HG03457 (cell line): ENCODE data around the gene TF.

Experiments used
- ATAC-seq: cut with Tn5 transposase; IDR thresholded peaks from one replicate; pipeline ENCODE4 v1.9.1; 2021; ENCODE audit warnings: moderate number of reproducible peaks; ENCODE audit not compliant: unreplicated experiment

Gene TF

GRCh38 chr3:133805384-133805701, 59.1 kb downstream of the TF start:
- ATAC-seq = no peak

- peak; percentile 96 for ATAC-seq
Observed at GRCh38 chr3:133805702-133806475, 59.7 kb downstream of the TF start, which contains the start of gene SRPRB. Gene SRPRB (plus strand): TSS chr3:133805815. CDS start chr3:133805849, 34 bp downstream.

DNA sequence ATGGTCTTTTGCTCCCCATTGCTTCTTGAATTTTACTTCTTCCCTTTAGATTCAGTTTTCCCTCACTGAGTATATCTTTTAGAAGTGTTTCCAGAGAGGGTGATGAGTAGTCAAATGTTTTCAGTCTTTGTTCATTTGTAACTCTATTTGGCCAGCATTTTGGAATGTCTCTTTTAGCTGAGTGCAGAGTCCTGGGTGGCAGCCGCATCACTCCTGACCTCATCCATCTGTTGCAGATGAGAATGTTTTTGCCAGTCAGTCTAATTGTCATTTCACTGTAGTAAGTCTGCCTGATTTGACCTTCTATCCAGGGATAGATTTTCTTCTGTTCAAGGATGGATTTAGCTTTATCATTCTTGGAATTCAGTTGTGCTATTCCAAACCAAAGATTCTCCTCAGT, 66.7 kb downstream of the TF start:
- no peak for ATAC-seq

DNA sequence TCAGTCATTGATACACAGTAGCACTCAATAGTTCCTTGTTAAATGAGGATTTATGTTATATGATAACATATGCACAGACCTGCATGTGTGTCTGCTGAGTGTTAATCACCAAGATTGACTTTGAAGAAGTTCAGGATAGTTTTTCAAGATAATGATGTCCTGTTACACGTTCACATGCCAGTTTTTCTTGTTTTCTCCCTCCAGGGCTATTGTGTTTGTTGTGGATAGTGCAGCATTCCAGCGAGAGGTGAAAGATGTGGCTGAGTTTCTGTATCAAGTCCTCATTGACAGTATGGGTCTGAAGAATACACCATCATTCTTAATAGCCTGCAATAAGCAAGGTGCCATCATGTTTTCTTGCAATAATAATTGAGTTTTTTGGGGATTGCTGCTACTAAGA, 69.2 kb downstream of the TF start:
- ATAC-seq = no peak

DNA sequence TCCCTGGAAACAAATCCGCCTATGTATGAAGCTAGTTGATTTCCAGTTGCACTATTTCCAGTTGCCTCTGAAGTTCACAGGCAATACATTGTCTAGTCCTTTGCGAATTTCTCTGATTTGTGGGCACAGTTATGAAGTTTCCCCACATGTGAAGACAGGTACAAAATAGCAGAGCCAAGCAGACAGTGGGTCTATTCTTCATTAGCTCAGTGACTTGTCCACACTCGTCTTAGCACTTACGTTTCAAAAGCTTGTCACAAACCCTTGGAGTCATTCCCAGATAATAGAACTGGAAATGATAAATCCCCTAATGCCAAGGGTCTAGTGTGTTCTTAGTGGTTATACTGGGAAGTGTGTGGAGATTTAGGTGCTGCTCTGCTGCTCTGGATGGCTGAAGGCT, 73.9 kb downstream of the TF start:
- ATAC-seq = no peak

DNA sequence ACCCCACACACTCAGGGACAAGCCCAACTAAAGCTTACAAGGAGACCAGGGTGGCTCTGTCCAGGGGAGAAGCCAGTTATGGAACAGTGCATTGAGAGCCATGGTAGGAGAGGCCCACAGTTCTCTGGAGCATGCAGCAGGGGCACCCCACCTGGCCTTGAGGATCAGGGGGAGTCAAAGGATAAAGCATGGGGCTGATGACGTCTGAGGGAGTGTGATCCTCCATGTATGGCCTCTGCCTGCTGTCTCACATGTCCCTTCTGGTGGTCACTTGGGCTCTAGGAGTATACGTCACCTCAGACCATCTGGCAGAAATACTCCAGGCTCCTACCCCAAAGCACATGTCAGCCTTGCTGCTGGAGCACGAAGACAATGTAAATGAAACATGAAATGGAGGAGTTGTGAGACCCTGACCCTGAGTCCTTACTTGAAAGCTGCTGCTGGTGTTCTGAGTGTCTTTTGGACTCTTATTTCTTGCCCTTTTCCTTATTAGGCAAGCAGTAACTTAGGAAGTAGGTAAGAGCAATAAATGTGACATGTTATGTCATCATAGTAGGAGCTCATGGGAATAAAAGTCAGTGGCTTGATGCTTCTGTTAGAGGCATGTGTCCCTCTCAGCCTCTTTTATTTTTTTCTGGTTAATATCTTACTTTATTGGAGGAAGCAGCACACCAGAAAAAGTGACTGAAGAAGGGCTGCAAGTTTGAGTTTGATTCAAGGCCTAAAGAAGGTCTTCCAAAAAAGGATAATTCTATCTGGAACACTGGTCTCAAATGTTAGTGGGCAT, 74.9 kb downstream of the TF start:
- ATAC-seq = no peak

- no peak for ATAC-seq
Observed at GRCh38 chr3:133821767-133822638, 75.8 kb downstream of the TF start.

DNA sequence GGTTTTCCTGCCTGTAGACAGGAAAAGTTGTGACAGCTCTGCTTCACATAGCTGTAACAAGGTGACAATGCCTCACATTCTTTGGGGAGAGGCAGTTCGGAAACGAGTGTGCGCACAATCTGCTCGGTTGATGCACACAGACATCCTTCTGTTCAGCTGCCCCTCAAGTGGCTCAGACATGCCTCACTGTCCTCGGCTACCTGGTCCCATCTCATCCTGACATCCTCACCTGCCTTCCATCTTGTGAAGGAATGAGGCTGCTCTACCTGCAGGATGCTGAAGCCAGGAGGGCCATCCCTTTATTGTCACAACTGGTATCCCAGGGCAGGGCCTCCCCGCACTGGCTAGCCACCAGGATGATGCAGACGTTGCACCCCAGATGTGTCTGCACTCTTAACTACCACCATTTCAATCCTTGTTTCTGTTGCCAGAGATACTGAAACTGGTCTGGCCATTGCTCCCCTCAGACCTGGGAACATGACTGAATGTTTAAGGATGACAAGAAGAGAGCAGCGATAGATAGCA, 78.8 kb downstream of the TF start:
- ATAC-seq = no peak

GRCh38 chr3:133825969-133826727, 80.0 kb downstream of the TF start:
- no peak for ATAC-seq

DNA sequence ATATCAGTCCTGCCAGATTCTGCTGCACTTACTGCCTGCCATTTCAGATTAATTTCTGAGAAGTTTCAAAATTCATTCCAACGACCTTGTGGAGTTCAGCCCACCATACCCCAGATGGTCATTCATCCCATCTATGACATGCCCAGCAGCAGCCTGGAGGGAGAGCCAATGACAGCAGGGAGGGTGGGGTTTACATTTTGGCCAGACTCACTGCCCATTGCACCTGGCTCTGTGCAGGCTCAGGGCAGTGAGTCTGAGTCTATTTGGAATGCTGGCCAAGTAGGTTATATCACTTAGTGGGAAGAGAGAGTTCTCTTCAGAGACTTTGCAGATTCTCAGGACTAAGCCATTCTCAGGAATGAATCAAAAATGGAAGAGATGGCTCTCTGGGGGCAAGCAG, 80.9 kb downstream of the TF start:
- ATAC-seq = no peak

GRCh38 chr3:133827684-133828083, 81.5 kb downstream of the TF start:
- ATAC-seq = no peak

DNA sequence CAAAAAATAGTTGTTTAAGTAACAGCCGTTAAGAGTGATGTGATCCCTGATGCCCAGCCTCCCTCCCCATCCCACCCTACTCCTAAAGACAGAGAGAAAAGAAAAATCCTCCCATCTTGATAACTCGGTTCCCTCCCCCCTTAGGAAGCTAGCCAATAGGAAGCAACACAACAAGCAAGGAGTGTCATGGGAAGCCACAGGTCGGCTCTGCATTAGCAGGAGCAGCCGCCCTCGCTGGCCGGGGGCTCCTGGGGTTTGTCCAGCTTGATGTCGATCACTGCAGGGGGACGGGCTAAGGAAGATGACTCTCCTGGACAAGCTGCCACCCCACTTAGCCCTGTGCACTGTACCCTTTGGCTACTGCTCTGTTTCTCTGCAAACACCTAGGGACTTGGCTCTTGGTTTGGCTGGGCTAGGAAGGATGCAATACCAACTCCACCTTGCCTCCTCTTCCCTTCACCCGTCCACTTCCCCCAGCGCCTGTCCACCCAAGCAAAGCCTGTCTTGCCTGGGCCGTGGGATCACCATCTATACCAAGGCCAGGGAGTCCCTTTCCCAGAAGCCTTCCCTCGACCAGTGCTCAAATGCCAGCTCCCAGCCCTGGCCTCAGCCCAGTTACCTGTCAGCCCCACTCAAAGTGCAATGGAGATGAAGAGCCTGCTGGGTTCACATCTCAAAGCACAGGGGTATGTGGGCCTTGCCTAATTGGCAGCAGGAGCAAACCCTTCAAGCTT, 82.5 kb downstream of the TF start:
- no peak for ATAC-seq

GRCh38 chr3:133829310-133829707, 83.1 kb downstream of the TF start:
- no peak for ATAC-seq

DNA sequence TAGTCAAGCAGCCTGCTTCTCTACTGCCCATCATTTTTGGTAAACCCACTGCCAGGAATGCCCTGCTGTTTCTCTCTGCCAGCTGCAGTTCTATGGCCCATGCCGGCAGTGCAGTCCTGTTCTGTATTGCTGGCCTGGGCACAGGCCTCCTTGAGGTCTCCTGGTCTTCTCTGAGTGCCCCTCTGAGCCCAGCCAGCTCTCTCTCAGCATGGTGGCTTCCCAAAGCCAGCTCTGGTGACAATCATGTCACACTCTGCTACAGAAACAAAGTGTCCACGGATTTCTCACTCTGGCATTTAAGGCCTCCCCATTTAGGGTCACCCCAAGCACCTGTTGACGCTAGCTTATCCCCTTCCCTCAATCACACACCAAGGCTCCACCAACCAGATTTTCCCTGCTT, 83.9 kb downstream of the TF start:
- ATAC-seq = no peak

GRCh38 chr3:133831966-133832801, 86.0 kb downstream of the TF start:
- ATAC-seq = no peak

DNA sequence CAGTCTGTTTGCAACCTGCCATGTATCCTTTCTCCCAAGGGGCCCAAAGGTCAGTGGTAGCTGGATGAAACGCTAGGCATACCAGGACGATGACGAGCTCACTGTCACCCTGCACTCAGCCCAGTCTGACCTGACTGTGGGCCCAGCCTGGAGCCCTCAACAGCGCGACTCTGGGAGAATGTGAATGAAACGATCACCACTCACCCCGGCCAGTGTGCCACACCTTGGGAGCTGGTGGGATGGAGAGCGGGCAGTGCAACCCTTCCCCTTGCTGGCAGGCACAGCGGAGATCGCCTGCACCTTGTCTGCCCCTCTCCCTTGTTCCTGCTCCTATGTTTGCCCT, 86.6 kb downstream of the TF start:
- ATAC-seq = no peak

- no peak for ATAC-seq
Observed at GRCh38 chr3:133833267-133833666, 87.1 kb downstream of the TF start.

GRCh38 chr3:133833880-133834620, 87.9 kb downstream of the TF start:
- no peak for ATAC-seq
